ENCODE measurements around the gene ITGA6. TPM values are rescaled to one million over a fixed set of nuclear protein-coding genes. Genes with fewer than 3 reads are reported as not detected.

Gene ITGA6
- total RNA-seq, 4 donors from 2014 or later = 201 to 357 (median 225) TPM

DNA sequence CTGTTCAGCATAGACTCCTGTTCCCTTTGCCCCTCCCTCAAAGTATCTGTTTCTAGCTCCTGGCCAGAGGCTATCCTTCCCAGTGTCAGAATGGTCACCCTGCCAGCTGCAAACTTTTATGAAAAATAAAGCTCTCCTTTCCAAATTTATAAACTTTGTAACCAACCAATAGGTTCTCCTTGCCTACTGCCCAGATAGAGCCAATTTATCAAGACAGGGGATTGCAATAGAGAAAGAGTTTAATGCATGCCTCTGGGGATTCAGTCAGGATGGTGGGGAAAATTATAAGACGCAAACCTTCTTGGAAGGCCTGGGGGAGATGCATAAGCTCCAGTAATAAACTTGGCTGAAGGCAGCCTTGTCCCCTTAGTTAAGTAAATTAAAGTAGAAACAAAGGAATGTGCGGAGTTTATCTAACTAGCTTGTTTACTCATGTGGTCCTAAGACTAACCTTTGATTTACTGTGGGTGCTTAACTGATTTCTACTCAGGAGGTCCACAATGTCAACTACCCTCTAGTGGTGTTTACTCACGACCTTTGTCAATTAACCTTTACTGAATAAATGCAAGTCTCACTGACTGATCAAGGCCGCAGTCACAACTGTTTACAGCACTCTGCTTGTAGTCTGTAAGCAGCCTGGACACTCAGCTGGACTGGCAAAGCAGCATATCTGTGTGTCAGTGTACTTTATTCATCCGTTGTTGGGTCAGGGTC, 85.6 kb downstream of the ITGA6 start:
- Histone ChIP-seq H3K9me3 (peaks cover 0 to 21% (median 0%) of the 10 kb centered on the region in 4 donors), H3K4me3 (no peak overlapping the region), H3K27me3 (no peaks in the 10 kb centered on the region), H3K27ac (no peak overlapping the region), H3K4me1 (no peaks in the 10 kb centered on the region), H3K36me3 (no peaks in the 10 kb centered on the region)
- DNase-seq = no peak
- TF ChIP-seq CTCF (IDR thresholded peaks at IDR 0.05) = no peak
- no peak for TF ChIP-seq POLR2A (IDR thresholded peaks at IDR 0.05)

DNA sequence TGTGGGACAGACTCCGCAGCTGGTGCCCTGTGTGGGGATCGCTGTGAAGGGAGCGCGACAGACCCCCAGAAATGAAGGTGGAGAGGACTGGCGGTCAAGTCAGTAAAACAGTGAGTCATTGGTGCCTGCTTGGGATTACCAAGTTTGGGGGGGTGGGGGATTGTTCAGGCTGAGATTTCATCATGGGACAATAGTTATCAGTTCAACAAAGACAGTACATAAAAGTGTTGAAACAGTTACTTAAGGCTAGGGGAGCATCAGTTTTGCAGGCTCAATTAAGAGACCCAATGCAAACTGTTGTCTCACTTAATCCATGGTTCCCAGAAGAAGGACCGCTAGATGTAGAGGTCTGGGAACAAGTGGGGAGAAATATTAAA, 86.1 kb downstream of the ITGA6 start:
- no peaks in the 10 kb centered on the region for H3K4me1 ChIP-seq
- no peak for DNase-seq
- peaks cover 0 to 21% (median 0%) of the 10 kb centered on the region in 4 donors for H3K9me3 ChIP-seq
- H3K4me3 ChIP-seq = no peak overlapping the region
- H3K27me3 ChIP-seq = no peaks in the 10 kb centered on the region
- no peak overlapping the region for H3K27ac ChIP-seq
- no peaks in the 10 kb centered on the region for H3K36me3 ChIP-seq
- TF ChIP-seq POLR2A (IDR thresholded peaks at IDR 0.05) (no peak), CTCF (IDR thresholded peaks at IDR 0.05) (no peak)

DNA sequence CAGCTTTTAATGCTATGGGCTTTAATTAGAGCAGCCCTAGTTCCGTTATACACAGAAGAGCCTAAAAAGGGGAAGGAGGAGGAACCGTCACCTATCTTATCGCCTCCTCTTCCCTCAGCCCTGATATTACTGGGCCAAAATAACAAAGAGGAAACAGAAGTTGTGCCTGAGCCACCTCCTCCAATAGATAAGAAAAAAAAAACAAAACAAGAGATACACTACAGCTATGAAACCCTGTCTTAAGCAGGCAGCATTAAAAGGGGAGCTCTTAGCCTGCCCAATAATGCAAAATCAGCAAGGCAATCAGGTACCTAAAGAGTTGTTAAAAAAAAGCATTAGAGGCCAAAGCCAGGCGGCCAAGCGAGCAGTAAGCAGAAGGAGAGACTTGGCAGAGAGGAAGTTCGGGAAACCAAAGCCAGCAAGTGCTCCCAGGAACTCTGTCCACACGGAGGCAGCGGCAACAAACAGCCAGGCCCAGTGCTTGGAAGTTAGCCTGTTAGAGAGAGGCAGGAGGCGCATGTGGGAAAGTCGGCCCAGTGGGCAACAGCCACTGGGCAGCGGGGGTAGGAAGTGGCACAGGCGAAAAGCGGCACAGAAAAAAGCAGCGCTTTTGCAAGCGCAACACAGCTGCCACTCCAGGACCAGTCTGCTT, 86.7 kb downstream of the ITGA6 start:
- H3K4me1 ChIP-seq = no peaks in the 10 kb centered on the region
- no peak overlapping the region for H3K27ac ChIP-seq
- H3K4me3 ChIP-seq = no peak overlapping the region
- H3K36me3 ChIP-seq = no peaks in the 10 kb centered on the region
- no peak for TF ChIP-seq CTCF (IDR thresholded peaks at IDR 0.05)
- no peak for TF ChIP-seq POLR2A (IDR thresholded peaks at IDR 0.05)
- no peak for DNase-seq
- H3K27me3 ChIP-seq = no peaks in the 10 kb centered on the region
- H3K9me3 ChIP-seq = peaks cover 0 to 21% (median 0%) of the 10 kb centered on the region in 4 donors

DNA sequence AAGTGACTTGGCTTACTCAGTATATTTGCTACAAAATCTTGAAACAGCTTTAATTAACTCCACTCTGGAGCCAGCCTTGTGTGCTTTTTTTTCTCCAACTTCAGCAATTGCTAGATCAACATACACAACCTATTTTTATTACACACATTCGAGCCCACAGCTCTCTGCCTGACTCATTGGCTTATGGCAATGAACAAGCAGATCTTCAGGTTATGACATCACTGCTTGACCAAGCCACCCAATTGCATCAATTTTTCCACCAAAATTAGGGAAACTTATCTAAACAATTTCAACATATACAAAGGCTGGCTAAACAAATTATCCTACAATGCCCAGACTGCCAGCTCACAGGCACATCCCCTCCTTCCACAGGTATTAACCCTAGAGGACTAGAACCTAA, 88.9 kb downstream of the ITGA6 start:
- H3K27me3 ChIP-seq = no peaks in the 10 kb centered on the region
- no peak overlapping the region for H3K4me3 ChIP-seq
- H3K27ac ChIP-seq = no peak overlapping the region
- H3K4me1 ChIP-seq = no peaks in the 10 kb centered on the region
- no peak for TF ChIP-seq POLR2A (IDR thresholded peaks at IDR 0.05)
- no peaks in the 10 kb centered on the region for H3K36me3 ChIP-seq
- DNase-seq = no peak
- H3K9me3 ChIP-seq = peaks cover 0 to 21% (median 0%) of the 10 kb centered on the region in 4 donors

GRCh38 chr2:172518995-172519394, 91.6 kb downstream of the ITGA6 start:
- Histone ChIP-seq H3K9me3 (no peaks in the 10 kb centered on the region), H3K4me1 (no peaks in the 10 kb centered on the region), H3K27me3 (no peaks in the 10 kb centered on the region), H3K36me3 (no peaks in the 10 kb centered on the region), H3K4me3 (no peak overlapping the region), H3K27ac (no peak overlapping the region)
- DNase-seq = no peak
- no peak for TF ChIP-seq POLR2A (IDR thresholded peaks at IDR 0.05)
- no peak for TF ChIP-seq CTCF (IDR thresholded peaks at IDR 0.05)

GRCh38 chr2:172525601-172526000, 98.2 kb downstream of the ITGA6 start:
- Histone ChIP-seq H3K27ac (no peak overlapping the region), H3K27me3 (no peaks in the 10 kb centered on the region), H3K4me1 (no peaks in the 10 kb centered on the region), H3K9me3 (peaks cover 0 to 12% (median 0%) of the 10 kb centered on the region in 4 donors), H3K36me3 (no peaks in the 10 kb centered on the region), H3K4me3 (no peak overlapping the region)
- DNase-seq = no peak
- TF ChIP-seq POLR2A (IDR thresholded peaks at IDR 0.05) (no peak), CTCF (IDR thresholded peaks at IDR 0.05) (no peak)

Data from Peyer's patch (tissue), 4 donors.